Measurements from ENCODE around the gene CACNB2. TPM values are rescaled to one million over a fixed set of nuclear protein-coding genes. Genes with fewer than 3 reads are reported as not detected.

CACNB2 gene
- total and polyA plus RNA-seq, 4 donors = 0.38 to 3.1 (median 0.83) TPM

GRCh38 chr10:18436902-18437301 is 296.7 kb downstream of the CACNB2 start:
- Histone ChIP-seq H3K27me3 (ENCODE audit: control insufficient read depth in 4 of 4, insufficient read depth in 4 of 4, low read length in 3 of 4) (no peaks in the 10 kb centered on the region), H3K9ac (ENCODE audit: low read depth in 1 of 2, low read length in 2 of 2) (no peak overlapping the region), H3K4me1 (ENCODE audit: control insufficient read depth in 4 of 4, insufficient read depth in 4 of 4, low read length in 3 of 4) (no peaks in the 10 kb centered on the region), H3K36me3 (ENCODE audit: control insufficient read depth in 4 of 4, insufficient read depth in 3 of 4, low read depth in 1 of 4, low read length in 3 of 4) (no peaks in the 10 kb centered on the region), H3K4me3 (ENCODE audit: low read depth in 1 of 3, low read length in 3 of 3) (no peak overlapping the region), H3K9me3 (ENCODE audit: control insufficient read depth in 4 of 4, low read length in 3 of 4) (no peaks in the 10 kb centered on the region), H3K27ac (ENCODE audit: low read depth in 1 of 2, low read length in 2 of 2) (no peak overlapping the region)
- WGBS = 37% methylated on average over 1 of the region's 1 CpG
- TF ChIP-seq GABPA (IDR thresholded peaks at IDR 0.05 in 1 of 2, conservative IDR thresholded peaks at IDR 0.05 in 1 of 2) = no peak
- TF ChIP-seq YY1 (IDR thresholded peaks at IDR 0.05) = no peak
- TF ChIP-seq NR2F2 (IDR thresholded peaks at IDR 0.05) = no peak
- TF ChIP-seq, protein P1, sequence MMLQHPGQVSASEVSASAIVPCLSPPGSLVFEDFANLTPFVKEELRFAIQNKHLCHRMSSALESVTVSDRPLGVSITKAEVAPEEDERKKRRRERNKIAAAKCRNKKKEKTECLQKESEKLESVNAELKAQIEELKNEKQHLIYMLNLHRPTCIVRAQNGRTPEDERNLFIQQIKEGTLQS (IDR thresholded peaks at IDR 0.05) = no peak
- no peak for TF ChIP-seq SP1 (IDR thresholded peaks at IDR 0.05)
- TF ChIP-seq MAX (IDR thresholded peaks at IDR 0.05) = no peak
- TF ChIP-seq, protein P2, sequence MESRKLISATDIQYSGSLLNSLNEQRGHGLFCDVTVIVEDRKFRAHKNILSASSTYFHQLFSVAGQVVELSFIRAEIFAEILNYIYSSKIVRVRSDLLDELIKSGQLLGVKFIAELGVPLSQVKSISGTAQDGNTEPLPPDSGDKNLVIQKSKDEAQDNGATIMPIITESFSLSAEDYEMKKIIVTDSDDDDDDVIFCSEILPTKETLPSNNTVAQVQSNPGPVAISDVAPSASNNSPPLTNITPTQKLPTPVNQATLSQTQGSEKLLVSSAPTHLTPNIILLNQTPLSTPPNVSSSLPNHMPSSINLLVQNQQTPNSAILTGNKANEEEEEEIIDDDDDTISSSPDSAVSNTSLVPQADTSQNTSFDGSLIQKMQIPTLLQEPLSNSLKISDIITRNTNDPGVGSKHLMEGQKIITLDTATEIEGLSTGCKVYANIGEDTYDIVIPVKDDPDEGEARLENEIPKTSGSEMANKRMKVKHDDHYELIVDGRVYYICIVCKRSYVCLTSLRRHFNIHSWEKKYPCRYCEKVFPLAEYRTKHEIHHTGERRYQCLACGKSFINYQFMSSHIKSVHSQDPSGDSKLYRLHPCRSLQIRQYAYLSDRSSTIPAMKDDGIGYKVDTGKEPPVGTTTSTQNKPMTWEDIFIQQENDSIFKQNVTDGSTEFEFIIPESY (IDR thresholded peaks at IDR 0.05) = no peak
- no peak for TF ChIP-seq HNF4A (conservative IDR thresholded peaks at IDR 0.05)
- DNase-seq (ENCODE audit: low spot score) = no peak

GRCh38 chr10:18437486-18437885 is 297.3 kb downstream of the CACNB2 start:
- no peaks in the 10 kb centered on the region for H3K36me3 ChIP-seq (ENCODE audit: control insufficient read depth in 4 of 4, insufficient read depth in 3 of 4, low read depth in 1 of 4, low read length in 3 of 4)
- no peaks in the 10 kb centered on the region for H3K27me3 ChIP-seq (ENCODE audit: control insufficient read depth in 4 of 4, insufficient read depth in 4 of 4, low read length in 3 of 4)
- WGBS = 75% methylated on average over 5 of the region's 5 CpGs
- no peak overlapping the region for H3K9ac ChIP-seq (ENCODE audit: low read depth in 1 of 2, low read length in 2 of 2)
- no peaks in the 10 kb centered on the region for H3K9me3 ChIP-seq (ENCODE audit: control insufficient read depth in 4 of 4, low read length in 3 of 4)
- TF ChIP-seq GABPA (IDR thresholded peaks at IDR 0.05 in 1 of 2, conservative IDR thresholded peaks at IDR 0.05 in 1 of 2) = no peak
- TF ChIP-seq RXRA (IDR thresholded peaks at IDR 0.05) = no peak
- H3K27ac ChIP-seq (ENCODE audit: low read depth in 1 of 2, low read length in 2 of 2) = no peak overlapping the region
- DNase-seq (ENCODE audit: low spot score) = no peak
- H3K4me3 ChIP-seq (ENCODE audit: low read depth in 1 of 3, low read length in 3 of 3) = no peak overlapping the region
- H3K4me1 ChIP-seq (ENCODE audit: control insufficient read depth in 4 of 4, insufficient read depth in 4 of 4, low read length in 3 of 4) = no peaks in the 10 kb centered on the region

GRCh38 chr10:18438361-18439126 is 298.3 kb downstream of the CACNB2 start:
- TF ChIP-seq CTCF (IDR thresholded peaks at IDR 0.05; ENCODE audit: low read depth, low read length, missing input control) (no peak), RAD21 (IDR thresholded peaks at IDR 0.05) (no peak), MAX (IDR thresholded peaks at IDR 0.05) (no peak), JUND (IDR thresholded peaks at IDR 0.05) (no peak), FOXA2 (IDR thresholded peaks at IDR 0.05) (no peak), SP1 (IDR thresholded peaks at IDR 0.05) (no peak), HNF4A (conservative IDR thresholded peaks at IDR 0.05) (no peak), YY1 (IDR thresholded peaks at IDR 0.05) (no peak)
- TF ChIP-seq, protein P2 (IDR thresholded peaks at IDR 0.05) = no peak
- DNase-seq (ENCODE audit: low spot score) = no peak
- no peaks in the 10 kb centered on the region for H3K27me3 ChIP-seq (ENCODE audit: control insufficient read depth in 4 of 4, insufficient read depth in 4 of 4, low read length in 3 of 4)
- no peaks in the 10 kb centered on the region for H3K9me3 ChIP-seq (ENCODE audit: control insufficient read depth in 4 of 4, low read length in 3 of 4)
- H3K27ac ChIP-seq (ENCODE audit: low read depth in 1 of 2, low read length in 2 of 2) = no peak overlapping the region
- H3K4me3 ChIP-seq (ENCODE audit: low read depth in 1 of 3, low read length in 3 of 3) = no peak overlapping the region
- 94% methylated on average over 17 of the region's 17 CpGs for WGBS
- no peak overlapping the region for H3K9ac ChIP-seq (ENCODE audit: low read depth in 1 of 2, low read length in 2 of 2)
- no peaks in the 10 kb centered on the region for H3K4me1 ChIP-seq (ENCODE audit: control insufficient read depth in 4 of 4, insufficient read depth in 4 of 4, low read length in 3 of 4)
- no peaks in the 10 kb centered on the region for H3K36me3 ChIP-seq (ENCODE audit: control insufficient read depth in 4 of 4, insufficient read depth in 3 of 4, low read depth in 1 of 4, low read length in 3 of 4)

Measured in liver (tissue), 9 donors.